GM12864 (cell line): ENCODE results near the gene CCDC192.

Experiments
- DNase-seq: peaks from one replicate; pipeline ENCODE4 v3.0.0-alpha.2; 2011; ENCODE audit warnings: low read depth
- H3K4me3 ChIP-seq: 2 replicates; pipeline ENCODE4 v1.5.1; 2011; ENCODE audit warnings: mild to moderate bottlenecking, low read depth, low read length, control low read depth
- TF ChIP-seq, protein P1 (sequence below): IDR thresholded peaks from 2 replicates; pipeline ENCODE4 v1.5.1; 2011; ENCODE audit warnings: low read depth, mild to moderate bottlenecking, moderate library complexity, low read length, control low read depth, inconsistent platforms; ENCODE audit errors: missing control alignments

The CCDC192 gene

DNA sequence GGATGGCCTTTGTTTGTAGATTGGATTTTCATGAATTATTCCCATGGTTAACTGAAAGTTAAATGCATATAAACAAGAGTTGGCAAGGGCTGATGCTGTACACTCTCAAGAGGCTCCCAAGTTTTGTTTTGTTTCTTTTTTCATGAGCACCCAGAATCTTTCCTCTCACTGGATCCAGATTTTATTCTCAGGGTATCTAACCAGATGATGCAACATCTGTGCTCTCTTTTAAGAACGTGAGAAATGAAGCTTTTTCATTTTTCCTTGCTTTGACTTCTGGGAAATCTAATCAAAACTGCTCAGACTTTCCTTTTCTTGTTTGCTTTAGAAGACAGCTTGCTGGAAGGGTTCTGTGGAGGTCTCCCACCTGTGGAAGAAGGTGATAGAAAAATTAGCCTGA lies 237.7 kb downstream of the CCDC192 start:
- TF ChIP-seq, protein P1, sequence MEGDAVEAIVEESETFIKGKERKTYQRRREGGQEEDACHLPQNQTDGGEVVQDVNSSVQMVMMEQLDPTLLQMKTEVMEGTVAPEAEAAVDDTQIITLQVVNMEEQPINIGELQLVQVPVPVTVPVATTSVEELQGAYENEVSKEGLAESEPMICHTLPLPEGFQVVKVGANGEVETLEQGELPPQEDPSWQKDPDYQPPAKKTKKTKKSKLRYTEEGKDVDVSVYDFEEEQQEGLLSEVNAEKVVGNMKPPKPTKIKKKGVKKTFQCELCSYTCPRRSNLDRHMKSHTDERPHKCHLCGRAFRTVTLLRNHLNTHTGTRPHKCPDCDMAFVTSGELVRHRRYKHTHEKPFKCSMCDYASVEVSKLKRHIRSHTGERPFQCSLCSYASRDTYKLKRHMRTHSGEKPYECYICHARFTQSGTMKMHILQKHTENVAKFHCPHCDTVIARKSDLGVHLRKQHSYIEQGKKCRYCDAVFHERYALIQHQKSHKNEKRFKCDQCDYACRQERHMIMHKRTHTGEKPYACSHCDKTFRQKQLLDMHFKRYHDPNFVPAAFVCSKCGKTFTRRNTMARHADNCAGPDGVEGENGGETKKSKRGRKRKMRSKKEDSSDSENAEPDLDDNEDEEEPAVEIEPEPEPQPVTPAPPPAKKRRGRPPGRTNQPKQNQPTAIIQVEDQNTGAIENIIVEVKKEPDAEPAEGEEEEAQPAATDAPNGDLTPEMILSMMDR: no peak
- DNase-seq: no peak
- no peak overlapping the region for H3K4me3 ChIP-seq

DNA sequence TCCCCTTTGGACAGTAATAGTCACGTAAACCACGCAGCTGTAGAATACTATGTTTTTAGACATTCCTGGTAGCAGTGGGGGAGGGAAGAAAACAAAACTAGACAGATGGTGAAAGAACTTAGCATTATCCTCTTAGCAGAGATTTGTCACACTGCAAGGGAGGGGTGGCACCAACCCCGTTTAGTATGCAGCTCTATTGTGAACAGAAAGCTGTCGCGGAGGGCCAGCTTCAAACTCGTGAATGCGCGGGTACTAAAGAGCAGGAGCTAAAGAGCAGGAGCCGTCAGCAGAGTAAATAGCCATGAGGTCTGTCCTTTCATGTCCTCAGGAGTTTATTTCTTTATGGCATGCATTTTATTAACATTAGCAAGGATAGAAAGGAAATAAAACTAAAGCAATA lies 238.5 kb downstream of the CCDC192 start:
- DNase-seq: no peak
- no peak overlapping the region for H3K4me3 ChIP-seq
- TF ChIP-seq, protein P1: no peak

DNA sequence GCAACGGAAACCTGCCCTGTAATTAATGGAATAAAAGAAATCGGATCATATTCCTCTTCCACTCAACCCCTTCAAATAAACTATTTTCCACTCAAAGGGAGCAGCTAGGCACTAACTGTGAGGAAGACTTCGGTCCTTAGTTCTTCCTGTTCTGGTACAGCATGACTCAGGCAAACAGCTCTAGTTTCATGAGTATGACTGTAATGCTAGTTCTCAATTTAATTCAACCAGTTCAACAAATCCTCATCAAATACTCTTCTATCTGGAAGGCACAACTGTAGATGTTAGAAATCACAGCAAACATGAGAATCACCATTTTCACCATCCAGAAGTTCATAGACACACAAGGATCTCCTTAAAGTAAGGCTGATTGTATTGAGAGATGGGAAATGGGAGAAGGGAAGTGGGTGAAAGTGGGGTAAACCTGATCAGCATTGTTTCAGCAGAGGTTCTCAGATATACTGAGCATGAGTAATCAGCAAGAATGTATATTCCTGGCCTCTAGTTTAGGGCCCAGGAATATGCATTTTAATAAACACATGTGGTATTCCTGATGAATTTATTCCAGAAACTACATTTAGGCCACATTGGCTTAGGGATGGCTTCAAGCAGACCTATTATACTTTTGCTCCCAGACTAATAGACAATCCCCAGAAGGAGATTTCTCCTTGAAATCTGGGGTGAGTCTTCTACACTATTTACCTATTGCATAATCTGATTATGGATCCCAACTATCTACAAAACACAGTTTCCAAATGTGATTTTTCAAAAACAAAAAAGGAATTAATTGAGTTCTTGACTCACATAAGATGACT lies 239.3 kb downstream of the CCDC192 start:
- no peak overlapping the region for H3K4me3 ChIP-seq
- TF ChIP-seq, protein P1: no peak
- DNase-seq: no peak

DNA sequence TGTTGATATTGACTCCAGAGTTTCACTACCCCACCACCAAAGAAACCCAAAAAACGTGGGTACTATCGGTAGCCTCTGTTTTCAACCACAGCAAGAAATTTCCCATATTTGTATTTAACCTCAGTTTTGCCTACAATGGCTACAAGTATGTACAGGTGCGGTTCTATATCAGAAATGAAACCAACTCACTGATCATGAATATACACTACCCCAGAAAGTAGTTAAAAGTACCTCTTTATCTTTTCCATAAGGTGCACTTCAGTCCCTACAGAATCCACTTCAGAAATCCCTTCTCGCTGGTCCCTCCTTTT lies 239.8 kb downstream of the CCDC192 start:
- TF ChIP-seq, protein P1: no peak
- no peak for DNase-seq
- H3K4me3 ChIP-seq: no peak overlapping the region

DNA sequence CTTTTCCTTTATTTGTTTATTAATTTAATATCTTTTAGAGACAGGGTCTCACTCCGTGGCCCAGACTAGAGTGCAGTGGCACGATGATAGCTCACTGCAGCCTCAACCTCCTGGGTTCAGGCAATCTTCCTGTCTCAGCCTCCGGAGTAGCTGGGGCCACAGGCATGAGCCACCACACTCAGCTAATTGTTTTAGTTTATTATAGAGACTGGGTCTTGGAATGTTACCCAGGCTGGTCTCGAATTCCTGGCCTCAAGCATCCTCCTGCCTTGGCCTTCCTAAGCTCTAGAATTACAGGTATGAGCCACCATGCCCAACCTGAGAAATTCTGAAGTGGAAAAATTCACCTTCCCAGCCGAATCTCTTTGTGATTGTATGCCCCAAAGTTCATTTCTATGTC lies 240.9 kb downstream of the CCDC192 start:
- no peak for DNase-seq
- TF ChIP-seq, protein P1: no peak
- no peak overlapping the region for H3K4me3 ChIP-seq

DNA sequence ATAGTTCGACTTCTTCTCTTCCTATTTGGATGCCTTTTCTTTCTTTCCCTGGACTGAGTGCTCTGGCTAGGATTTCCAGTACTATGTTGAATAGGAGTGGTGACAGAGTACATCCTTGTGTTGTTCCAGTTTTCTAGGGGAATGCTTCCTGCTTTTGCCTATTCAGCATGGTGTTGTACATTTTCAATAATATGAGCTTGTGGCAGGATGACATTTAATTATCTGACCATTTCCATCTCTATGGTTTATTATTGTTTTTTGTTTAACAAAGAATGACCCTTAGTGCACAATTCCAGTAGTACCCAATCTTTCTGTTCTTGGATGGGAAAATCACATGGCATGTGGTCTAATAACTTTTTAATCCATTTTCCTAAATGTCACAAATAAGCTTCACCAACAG lies 244.8 kb downstream of the CCDC192 start:
- H3K4me3 ChIP-seq: no peak overlapping the region
- DNase-seq: no peak
- TF ChIP-seq, protein P1: no peak
